KMS-11 (cell line): ENCODE data around the gene KEAP1.

ENCODE experiments used
- H2AFZ ChIP-seq: fragments of 200-600 bp; sonication (generic); 2 replicates; pipeline ENCODE4 v1.6.1; 2016; ENCODE audit warnings: antibody characterized with exemption, mixed run types, low read depth
- H3K27ac ChIP-seq: fragments of 200-600 bp; sonication (generic); 2 replicates; pipeline ENCODE4 v1.6.1; 2016; ENCODE audit warnings: mild to moderate bottlenecking, mixed run types
- H3K27me3 ChIP-seq: fragments of 200-600 bp; sonication (generic); 2 replicates; pipeline ENCODE4 v1.6.1; 2017; ENCODE audit warnings: mild to moderate bottlenecking, low read depth, mixed run types, moderate library complexity; ENCODE audit not compliant: insufficient read depth
- H3K36me3 ChIP-seq: fragments of 200-600 bp; sonication (generic); 2 replicates; pipeline ENCODE4 v1.6.1; 2017; ENCODE audit warnings: mild to moderate bottlenecking, mixed run types; ENCODE audit not compliant: insufficient read depth
- H3K4me1 ChIP-seq: fragments of 200-600 bp; sonication (generic); 2 replicates; pipeline ENCODE4 v1.6.1; 2016; ENCODE audit warnings: mild to moderate bottlenecking, low read depth, mixed run types; ENCODE audit not compliant: poor library complexity, severe bottlenecking
- H3K4me2 ChIP-seq: fragments of 200-600 bp; sonication (generic); 2 replicates; pipeline ENCODE4 v1.7.0; 2016; ENCODE audit warnings: mild to moderate bottlenecking, mixed run types
- H3K4me3 ChIP-seq: fragments of 200-600 bp; sonication (generic); IDR thresholded peaks from 2 replicates; pipeline ENCODE4 v1.6.1; 2017; ENCODE audit warnings: low read depth, low read length, mixed read lengths; ENCODE audit not compliant: insufficient read depth
- H3K79me2 ChIP-seq: fragments of 200-600 bp; sonication (generic); 2 replicates; pipeline ENCODE4 v1.6.1; 2016; ENCODE audit warnings: low read depth, mixed run types; ENCODE audit not compliant: insufficient read depth
- H3K9ac ChIP-seq: fragments of 200-600 bp; sonication (generic); 2 replicates; pipeline ENCODE4 v1.6.1; 2016; ENCODE audit warnings: mild to moderate bottlenecking, mixed run types
- H4K20me1 ChIP-seq: fragments of 200-600 bp; sonication (generic); 2 replicates; pipeline ENCODE4 v1.6.1; 2016; ENCODE audit warnings: mild to moderate bottlenecking, mixed run types; ENCODE audit not compliant: insufficient read depth
- TF ChIP-seq, protein P1 (sequence below): fragments of 200-600 bp; sonication (generic); conservative IDR thresholded peaks from 2 replicates; pipeline ENCODE4 v1.6.1; 2017; ENCODE audit warnings: low read depth, mild to moderate bottlenecking, antibody characterized with exemption, low read length, moderate library complexity, mixed read lengths

Gene KEAP1

GRCh38 chr19:10520652-10521318, 17.6 kb upstream of the KEAP1 start:
- H3K27me3 ChIP-seq, result peaks cover 19% of the 10 kb centered on the region
- H2AFZ ChIP-seq, result no peak overlapping the region
- TF ChIP-seq, protein P1, sequence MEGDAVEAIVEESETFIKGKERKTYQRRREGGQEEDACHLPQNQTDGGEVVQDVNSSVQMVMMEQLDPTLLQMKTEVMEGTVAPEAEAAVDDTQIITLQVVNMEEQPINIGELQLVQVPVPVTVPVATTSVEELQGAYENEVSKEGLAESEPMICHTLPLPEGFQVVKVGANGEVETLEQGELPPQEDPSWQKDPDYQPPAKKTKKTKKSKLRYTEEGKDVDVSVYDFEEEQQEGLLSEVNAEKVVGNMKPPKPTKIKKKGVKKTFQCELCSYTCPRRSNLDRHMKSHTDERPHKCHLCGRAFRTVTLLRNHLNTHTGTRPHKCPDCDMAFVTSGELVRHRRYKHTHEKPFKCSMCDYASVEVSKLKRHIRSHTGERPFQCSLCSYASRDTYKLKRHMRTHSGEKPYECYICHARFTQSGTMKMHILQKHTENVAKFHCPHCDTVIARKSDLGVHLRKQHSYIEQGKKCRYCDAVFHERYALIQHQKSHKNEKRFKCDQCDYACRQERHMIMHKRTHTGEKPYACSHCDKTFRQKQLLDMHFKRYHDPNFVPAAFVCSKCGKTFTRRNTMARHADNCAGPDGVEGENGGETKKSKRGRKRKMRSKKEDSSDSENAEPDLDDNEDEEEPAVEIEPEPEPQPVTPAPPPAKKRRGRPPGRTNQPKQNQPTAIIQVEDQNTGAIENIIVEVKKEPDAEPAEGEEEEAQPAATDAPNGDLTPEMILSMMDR, result no peak
- no peak overlapping the region for H3K4me3 ChIP-seq
- H3K4me2 ChIP-seq, result no peak overlapping the region
- no peaks in the 10 kb centered on the region for H4K20me1 ChIP-seq
- H3K36me3 ChIP-seq, result no peaks in the 10 kb centered on the region
- no peak overlapping the region for H3K27ac ChIP-seq
- H3K4me1 ChIP-seq, result no peaks in the 10 kb centered on the region
- no peak overlapping the region for H3K9ac ChIP-seq
- H3K79me2 ChIP-seq, result no peaks in the 10 kb centered on the region

- Histone ChIP-seq H3K27me3 (peaks cover 19% of the 10 kb centered on the region), H3K4me2 (no peak overlapping the region)
Observed at GRCh38 chr19:10519421-10519820, 16.3 kb upstream of the KEAP1 start.

DNA sequence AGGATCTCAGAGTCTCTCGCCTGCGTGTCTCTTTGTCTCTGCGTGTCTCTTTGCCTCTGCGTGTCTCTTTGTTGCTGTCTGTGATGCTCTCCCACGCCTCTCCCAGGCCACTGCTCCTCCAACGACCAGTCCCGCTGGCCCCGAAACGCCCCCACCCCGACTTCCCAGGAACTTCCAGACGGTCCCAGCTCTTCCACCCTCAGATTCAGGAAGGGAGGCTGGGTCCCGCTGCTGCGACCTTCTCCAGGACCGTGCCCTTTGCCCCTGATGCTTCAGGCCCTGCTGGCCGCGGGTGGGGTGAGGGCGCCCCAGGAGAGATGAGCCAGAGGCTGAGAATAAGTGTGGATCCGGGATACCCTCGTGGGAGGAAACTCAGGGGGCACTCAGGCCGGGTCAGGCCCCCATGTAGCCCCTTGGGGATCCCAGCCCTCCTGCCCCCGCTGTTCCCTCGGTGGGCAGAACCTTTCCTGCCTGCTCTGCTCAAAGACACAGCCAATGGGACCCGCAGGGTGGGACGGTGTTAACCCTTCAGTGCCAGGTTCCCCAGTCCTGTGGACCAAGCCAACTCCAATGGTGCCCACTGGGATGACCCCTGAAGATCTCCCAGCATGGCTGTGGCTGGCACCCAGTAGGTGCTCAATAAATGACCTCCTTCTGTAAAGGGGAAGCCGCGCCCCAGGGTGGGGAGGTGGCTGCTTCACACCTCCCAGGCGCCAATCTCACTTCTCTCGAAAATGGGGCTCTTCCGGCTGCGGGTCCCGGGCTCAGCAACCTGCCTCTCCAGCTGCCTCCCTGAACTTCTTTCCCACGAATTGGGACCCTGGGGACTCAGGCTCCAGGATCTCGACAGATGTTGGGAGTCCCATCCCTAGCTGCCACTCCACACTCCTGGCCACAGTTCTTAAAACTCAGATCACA, 15.5 kb upstream of the KEAP1 start:
- no peak overlapping the region for H3K9ac ChIP-seq
- no peak overlapping the region for H3K27ac ChIP-seq
- no peak overlapping the region for H3K4me2 ChIP-seq
- no peaks in the 10 kb centered on the region for H3K36me3 ChIP-seq
- peaks cover 19% of the 10 kb centered on the region for H3K27me3 ChIP-seq
- no peaks in the 10 kb centered on the region for H4K20me1 ChIP-seq
- no peak overlapping the region for H2AFZ ChIP-seq
- no peaks in the 10 kb centered on the region for H3K4me1 ChIP-seq
- TF ChIP-seq, protein P1, result no peak
- H3K79me2 ChIP-seq, result no peaks in the 10 kb centered on the region
- no peak overlapping the region for H3K4me3 ChIP-seq

More at GRCh38 chr19:10519421-10519820, 16.3 kb upstream of the KEAP1 start:
- H3K9ac ChIP-seq, result no peak overlapping the region
- H3K4me3 ChIP-seq, result no peak overlapping the region
- H3K4me1 ChIP-seq, result no peaks in the 10 kb centered on the region
- no peaks in the 10 kb centered on the region for H3K79me2 ChIP-seq
- no peaks in the 10 kb centered on the region for H3K36me3 ChIP-seq
- H3K27ac ChIP-seq, result no peak overlapping the region
- TF ChIP-seq, protein P1, result no peak
- no peaks in the 10 kb centered on the region for H4K20me1 ChIP-seq
- no peak overlapping the region for H2AFZ ChIP-seq

DNA sequence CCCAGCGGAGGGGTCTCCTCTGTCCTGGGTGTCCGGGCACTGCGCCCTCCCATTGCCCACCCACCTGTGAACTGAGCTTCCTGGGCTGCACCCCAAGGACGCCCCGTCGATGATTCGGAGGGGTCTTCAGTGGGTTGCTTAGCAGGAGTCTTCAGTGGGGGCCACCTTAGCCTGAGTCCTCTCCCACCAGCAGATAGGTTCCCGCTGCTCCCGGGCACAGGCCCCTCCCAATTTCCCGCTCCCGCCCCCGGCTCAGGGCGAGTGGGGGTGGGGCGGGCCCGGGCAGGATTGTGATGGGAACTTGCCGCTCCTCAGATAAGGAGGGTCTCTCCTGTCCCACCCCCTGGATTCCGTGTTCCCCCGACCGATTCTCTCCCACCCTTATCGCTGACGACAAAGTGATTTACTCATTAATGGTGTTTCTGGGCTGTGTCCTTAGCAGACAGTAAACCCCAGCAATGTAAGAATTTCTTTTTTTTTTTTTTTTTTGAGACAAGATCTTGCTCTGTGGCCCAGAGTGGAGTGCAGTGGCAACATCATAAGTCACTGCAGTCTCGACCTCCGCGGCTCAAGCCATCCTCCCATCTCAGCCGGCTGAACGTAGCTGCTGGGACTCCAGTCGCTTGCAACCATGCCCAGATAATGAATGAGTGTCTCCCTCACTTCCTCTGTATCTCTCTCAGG, 14.7 kb upstream of the KEAP1 start:
- TF ChIP-seq, protein P1, result no peak
- no peak overlapping the region for H3K4me2 ChIP-seq
- H2AFZ ChIP-seq, result no peak overlapping the region
- H3K79me2 ChIP-seq, result no peaks in the 10 kb centered on the region
- H3K4me1 ChIP-seq, result no peaks in the 10 kb centered on the region
- no peak overlapping the region for H3K9ac ChIP-seq
- H3K27me3 ChIP-seq, result peaks cover 19% of the 10 kb centered on the region
- H3K36me3 ChIP-seq, result no peaks in the 10 kb centered on the region
- no peaks in the 10 kb centered on the region for H4K20me1 ChIP-seq
- H3K27ac ChIP-seq, result no peak overlapping the region
- H3K4me3 ChIP-seq, result no peak overlapping the region
